ENCODE data around the gene CAMTA1.

The CAMTA1 gene

DNA sequence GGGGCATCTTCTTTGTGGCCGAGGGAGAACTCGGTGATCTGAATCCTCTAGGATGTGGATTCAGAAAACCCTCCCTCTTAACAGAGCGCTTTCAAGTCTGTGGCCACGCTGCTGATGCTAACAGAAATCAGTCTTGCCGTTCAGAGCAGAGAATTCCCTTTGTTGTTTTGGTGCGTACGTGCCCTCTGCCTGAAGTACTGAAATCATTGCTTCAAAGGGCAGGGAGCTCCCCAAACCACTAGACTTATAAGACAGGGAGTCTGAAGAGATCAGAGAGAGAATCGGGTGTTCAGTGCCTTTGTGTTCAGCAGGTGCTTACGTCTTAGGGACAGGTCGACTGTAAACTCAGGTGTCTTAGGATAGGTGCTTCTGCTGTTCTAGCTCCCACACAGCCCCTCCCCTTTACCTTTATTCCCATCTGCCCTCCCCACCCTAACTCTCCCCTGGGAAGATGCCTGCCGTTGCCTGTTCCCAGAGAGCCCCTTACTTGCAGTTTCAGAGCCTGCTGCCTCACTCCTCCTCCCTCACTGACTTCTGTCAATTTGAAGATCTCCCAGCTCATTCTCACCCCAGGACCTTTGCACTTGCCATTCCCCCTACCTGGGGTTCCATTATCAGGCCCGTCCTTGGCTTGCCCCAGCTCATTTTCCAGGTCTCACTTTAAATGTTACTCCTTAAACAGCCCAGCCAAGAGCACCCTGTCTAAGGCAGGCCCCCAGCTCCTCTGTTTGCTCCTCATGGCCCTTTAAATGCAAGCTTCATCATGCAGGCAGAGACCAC is 143.0 kb downstream of the CAMTA1 start:
- DNase-seq (ENCODE audit: low read depth, low spot score) = no peak

DNA sequence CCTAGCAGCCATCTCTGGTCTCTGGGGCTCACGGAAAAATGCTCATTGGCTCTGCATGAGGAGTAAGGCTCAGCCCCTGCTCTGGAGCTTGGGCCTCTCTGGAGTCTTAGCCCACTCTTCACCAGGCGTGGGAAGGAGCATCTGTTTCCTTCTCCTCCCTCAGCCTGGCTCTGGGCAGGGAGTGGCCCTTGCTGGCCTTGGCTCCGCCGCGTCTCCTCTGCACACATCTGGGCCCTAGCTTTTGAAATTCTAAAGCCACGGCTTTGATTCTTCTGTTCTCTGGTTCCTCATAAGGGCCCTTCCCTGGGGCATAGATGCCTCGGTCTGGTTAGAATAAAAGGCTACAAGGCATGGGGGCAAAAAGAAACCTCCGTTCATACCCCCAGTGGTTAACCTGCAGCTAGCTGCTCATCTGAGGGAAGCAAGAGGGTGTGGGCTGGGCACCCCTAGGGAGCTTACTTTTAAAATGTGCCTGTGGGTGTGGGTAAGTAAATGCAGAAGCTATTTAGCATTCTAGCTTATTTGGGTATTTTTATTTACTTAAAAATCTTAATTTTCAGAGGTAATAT is 145.6 kb downstream of the CAMTA1 start:
- DNase-seq (ENCODE audit: low read depth, low spot score) = no peak

DNA sequence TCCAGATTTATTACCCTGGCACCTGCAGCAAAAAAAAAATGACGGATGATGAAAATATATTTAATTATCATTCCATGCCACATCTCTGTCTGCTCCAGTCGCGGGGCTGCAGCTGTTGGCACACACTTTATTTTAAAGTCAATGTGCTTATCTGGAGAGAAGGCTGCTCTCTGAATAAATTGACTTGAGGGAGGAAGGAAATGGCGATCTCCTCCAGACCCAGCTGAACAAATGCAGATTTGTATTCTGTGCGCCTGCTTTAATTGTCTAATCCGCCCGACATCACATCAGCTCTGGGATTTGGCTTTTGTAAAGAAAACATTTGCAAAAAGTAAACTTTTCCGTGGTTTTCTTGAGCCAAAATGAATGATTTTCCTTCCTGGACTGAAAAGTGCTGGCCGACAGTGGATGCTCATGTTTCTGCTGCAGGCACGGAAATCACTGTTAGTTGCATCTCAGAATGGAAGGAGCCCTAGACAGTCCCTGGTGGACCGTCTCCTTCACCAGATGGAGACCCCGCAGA is 150.2 kb downstream of the CAMTA1 start:
- no peak for DNase-seq (ENCODE audit: low read depth, low spot score)

DNA sequence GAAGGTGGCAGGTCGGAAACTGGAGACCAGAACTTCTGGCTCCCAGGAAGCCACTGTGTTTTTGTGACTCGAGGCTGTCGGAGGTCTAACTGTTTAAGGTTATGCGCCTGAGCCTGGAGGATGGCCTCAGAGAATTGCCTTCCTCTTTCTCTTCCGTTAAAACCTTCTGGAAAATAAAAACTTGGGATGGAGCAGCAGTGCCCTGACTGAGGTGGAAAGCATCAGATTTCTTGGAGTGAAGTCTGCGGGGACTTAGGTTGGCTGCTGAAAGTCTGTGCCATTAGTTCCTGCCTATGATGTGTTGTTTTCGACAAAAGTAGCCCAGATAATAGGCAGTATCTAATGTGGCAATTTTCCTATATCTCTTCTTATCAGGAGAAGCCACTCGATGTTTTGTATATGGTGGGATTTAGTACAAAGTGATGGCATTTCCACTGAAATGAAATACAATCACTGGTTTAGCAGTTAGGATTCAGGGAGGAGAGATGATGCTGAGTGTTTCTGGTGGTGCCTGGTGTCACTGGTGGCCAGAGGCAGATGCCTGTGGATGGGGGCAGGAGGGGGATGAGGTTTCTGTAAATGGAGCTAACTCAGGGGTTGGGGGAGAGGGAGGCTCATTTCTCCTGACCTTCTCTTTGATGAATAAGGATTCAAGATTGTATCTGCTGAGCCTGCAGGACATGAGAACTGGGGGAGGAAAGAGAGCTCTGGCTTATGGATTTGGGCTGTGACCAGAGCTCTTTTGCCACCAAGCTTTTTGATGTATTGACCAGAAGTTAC is 150.8 kb downstream of the CAMTA1 start:
- no peak for DNase-seq (ENCODE audit: low read depth, low spot score)

DNA sequence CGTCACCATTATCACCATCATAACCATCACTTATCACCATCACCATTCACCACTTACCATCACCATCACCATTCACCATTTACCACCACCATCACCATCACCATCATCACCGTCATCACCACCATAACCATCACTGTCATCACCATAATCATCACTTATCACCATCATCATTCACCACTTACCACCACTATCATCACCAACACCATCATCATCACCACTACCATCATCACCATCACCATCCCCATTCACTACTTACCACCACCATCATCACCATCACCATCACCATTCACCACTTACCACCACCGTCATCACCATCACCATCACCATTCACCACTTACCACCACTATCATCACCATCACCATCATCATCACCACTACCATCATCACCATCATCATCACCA is 151.8 kb downstream of the CAMTA1 start:
- DNase-seq (ENCODE audit: low read depth, low spot score) = no peak

DNA sequence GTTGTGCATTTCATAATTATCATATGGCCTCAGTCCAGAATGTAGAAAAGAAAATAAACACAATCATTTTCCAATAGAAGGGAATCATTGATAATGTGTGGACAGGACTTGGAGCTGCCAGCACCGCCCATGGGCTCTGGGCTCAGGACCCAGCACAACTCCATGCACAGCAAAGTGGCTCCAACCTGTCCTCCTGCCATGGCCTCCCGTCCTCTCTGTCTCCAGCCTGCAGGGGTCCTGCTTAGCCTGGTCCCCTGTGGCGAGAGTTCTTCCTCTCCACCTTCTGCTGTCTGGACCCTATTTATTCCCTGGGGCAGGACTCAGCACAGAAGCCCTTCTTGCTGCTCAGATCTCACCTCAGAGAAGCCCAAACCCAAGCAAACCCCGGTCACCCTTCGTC is 154.1 kb downstream of the CAMTA1 start:
- no peak for DNase-seq (ENCODE audit: low read depth, low spot score)

DNA sequence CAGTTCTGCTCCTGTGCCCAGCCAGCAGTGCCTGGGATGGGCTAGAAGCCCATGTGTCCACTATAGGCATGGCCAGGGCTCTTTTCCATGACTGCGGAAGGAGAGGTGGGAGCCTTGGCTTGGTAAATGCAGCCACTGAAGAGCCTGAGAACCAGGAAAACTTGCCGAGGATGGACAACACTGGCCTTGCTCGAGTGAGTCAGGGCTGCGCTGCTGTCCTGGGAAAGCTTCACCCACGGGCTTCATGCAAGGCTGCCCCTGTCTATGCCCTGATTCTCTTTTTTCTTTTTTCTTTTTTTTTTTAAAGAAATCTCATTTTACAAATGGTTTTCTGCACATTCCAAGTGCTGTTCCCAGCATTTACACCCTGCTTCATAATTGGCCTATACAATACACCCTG is 156.5 kb downstream of the CAMTA1 start:
- DNase-seq (ENCODE audit: low read depth, low spot score) = no peak

DNA sequence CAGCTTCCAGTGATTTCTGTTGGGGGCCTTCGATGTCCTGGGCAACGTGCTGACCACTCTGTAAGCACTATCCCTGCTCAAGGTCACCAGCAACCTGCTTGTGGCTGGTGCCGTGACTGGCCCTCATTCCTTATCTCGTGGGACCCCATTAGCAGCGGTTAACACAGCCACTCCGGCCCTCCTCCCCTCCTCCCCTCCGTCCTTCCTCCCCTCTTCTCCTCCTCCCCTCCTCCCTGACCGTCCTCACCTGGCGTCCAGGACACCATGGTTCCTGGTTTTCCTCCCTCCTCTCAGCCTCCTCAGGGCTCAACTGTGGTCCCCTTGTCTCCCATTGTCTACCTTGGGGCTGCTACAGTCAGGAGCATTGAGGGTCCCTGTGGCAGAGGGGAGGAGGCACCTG is 157.7 kb downstream of the CAMTA1 start:
- DNase-seq (ENCODE audit: low read depth, low spot score) = no peak

DNA sequence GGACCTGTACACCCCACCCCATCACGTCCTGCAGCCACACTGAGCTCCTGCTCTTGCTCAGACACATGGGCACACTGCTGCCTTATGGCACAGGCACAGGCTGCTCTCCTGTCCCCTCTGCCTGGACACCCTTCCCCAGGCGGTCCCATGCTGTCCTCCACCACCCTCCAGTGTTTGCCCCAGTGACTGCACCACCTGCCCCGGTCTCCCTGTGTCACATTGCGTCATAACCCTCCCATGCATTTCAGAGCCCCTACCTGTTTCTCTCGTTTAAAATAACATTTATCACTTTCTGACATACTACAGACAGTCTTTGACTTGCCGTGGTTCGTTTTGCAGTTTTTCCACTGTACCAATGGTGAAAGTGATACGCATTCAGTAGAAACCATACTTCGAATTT is 159.2 kb downstream of the CAMTA1 start:
- DNase-seq (ENCODE audit: low read depth, low spot score) = no peak

DNA sequence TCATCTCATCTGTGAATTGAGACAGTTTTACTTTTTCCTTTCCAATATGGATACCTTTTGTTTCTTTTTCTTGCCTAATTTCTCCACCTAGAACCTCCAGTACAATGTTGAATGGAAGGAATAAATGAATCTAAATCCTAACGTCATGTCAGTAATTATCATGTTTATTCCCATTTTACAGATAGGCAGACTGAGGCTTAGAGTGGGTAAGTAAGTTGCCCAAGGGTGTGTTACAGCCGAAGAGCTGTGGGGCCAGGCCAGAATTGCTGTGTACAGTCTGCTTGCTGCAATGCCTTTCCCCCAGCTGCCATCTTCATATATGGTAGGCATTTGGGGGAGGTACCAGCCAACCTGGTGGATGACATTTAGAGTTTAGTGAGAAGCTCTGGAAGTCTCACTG is 162.7 kb downstream of the CAMTA1 start:
- DNase-seq (ENCODE audit: low read depth, low spot score) = no peak

DNA sequence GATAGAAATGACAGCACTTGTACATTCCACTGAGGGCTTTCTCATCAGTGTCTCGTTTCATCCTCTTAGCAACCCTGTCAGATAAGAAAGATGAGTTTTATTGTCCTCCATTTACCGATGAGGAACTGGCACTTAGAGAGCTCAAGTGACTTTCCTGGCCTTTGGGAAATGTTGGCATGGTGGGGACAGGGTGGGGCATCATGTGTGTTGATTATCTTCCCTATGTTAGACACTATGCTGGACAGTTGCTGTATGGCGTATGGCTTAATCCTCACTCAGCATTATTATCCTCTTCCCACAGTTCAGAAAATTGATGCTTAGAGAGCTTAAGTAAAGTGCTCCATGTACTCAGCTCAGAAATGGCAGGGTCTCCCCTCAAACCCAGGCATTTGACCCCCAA is 163.2 kb downstream of the CAMTA1 start:
- DNase-seq (ENCODE audit: low read depth, low spot score) = no peak

DNA sequence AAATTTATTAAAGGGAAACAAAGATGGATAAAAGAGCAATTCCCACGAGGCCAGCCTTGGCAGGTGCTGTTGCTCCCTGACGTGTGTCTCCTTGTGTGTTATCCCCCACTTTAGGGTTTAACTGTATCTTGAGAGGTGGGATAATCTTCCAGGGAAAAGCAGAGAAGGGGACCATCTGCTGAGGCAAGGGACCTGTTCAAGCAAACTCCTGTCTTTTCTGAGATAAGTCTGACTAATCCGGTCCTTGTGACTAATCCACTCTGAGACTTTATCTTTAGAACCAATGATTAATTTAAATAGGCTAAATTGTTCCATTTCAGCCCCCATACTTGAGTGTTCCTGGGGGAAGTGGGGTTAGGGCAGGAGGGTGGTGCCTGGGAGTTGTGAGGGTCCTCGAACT is 163.6 kb downstream of the CAMTA1 start:
- no peak for DNase-seq (ENCODE audit: low read depth, low spot score)

DNA sequence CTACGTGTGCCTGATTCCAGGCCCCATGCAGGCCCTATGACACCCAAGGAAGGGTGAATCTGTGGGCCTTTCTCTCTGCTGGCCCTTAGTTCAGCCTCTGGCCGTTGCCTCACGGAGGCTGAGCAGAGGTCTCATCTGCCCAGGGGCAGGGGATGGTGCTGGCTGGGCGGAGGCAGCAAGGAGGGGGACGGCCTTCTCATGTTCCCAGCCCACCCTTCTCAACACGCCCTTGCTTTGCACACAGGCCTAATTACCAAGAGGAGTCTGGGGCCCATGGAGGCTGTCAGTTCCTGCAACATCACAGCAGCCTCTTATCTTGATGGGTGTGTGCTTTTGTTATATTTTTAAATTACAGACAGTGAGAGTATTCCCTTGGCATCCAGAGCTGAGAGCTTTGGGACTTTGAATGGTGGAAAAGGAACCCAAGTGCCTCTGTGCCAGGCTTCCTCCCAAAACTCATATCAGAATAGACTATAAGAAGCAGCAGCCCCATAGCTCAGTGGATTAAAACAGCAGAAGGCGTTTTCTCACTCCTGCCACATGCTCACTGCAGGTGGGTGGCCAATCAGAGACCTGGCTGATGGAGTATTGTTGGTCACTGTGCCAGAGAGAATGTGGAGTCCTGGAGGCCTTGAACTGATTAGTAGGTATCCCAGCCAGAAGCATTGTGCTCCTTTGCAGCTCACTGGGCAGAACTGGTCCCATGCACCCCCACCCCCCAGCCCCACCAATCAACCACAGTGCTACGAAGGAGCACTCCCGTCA is 164.9 kb downstream of the CAMTA1 start:
- no peak for DNase-seq (ENCODE audit: low read depth, low spot score)

DNA sequence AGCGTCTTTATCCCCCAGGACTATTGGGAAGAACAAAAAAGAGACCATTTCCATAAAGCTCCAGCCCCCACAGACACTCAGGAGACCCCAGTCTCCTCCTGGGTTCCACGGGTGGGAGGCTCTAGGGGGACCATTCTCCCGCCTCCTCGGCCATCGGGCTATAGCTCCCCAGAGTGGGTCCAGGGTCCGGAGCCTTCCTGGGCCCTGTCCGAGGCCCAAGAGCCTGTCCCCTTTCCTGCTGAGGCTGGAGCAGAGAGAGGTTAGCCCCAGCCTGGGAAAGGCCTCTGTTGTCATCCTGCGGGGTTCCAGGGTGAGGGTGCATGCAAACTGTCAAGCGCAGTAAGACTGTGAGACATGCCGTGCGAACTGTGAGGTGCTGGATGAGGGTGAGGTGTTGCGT is 166.3 kb downstream of the CAMTA1 start:
- no peak for DNase-seq (ENCODE audit: low read depth, low spot score)

DNA sequence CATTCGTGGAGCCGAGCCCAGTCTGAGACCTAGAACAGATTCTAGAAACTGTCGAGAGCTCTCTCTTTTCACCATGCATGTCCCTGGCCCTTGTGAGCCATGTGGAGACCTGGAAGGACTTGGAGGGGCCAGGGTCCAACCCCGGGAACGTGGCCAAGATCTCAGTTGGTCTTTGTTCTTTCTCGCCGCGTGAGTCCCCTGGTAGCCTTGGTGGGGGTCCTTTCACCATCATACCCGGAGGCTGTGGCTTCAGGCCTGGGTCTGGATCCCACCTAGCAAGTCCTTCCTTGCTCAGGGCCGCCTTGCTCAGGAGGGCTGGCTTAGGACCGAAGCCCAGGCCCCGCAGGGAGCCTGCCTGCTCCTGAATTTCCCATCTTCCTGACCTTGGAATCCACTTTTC is 168.0 kb downstream of the CAMTA1 start:
- no peak for DNase-seq (ENCODE audit: low read depth, low spot score)

DNA sequence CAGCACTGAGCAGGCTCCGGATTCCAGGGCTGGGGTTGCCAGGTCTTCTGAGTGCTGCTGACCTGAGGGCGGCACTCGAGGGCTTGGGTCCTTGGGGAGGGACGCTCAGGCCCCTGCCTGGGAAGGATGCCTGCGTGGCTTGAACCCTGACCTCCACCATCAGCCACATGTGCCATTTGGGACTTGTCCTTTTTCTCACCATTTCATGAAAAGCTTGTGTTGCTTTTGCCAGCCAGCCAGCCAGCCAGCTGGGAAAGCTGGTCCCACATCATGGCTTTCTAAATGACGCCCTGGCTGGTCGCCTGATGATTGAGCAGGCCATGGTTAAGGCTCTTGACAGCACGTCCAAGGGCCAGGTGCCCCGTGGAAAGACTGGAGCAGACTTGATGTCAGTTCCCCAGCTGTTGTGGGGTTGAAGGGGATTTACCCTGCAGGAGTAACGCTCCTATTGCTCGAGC is 168.7 kb downstream of the CAMTA1 start:
- DNase-seq (ENCODE audit: low read depth, low spot score) = no peak

DNA sequence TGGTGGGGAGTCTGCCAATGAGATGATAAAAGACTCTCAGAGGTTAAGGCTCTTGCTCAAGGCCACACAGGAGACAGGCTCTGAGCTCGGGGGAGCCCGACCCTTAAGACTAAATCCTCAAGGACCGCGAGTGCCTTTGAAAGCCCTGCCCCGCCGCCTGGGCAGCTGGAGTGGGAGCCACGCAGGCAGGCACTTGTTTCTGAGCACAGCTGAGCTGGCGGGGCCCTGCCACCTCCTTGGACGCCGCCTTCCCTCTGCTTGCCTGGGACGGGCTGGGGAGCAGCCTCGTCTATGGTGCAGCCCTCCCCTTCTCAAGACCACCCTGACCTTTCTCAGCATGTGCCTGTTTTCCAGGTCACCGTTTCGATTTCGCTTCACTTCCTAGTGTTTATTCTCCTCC is 169.3 kb downstream of the CAMTA1 start:
- no peak for DNase-seq (ENCODE audit: low read depth, low spot score)

DNA sequence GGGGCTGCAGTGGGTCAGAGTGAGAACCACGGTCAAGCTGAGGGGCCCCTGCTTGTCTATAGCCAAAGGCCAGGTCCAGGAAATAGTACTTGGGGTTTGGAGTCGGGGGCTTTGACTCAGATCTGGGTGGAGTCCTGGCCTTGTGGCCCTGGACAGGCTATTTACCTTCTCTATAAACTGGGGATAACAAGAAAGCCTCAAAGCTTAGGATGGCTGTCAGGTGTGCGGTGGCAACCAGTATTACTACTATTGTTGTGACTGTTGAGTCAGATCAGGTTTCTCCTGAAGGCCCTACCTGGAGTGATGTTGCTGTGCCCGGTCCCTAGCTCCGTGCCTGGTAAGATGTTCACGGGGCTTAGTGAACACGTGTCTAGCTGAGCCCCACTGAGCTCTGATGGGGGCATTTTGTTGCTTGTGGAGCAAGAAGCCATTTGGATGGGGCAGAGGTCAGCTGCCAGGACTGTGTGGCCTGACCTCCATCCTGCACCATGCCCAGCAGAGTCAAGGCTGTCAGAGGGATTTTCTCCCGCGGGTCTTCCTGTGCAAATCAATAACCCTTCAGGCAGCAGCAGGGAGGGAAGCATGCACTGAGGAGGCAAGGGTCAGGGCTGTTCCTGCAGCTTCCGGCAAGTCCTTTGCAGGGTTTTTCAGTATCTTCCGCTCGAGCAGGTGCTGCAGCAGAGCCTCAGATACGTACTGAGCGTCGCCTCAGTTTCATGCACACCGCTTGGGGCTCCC is 170.3 kb downstream of the CAMTA1 start:
- DNase-seq (ENCODE audit: low read depth, low spot score) = no peak

DNA sequence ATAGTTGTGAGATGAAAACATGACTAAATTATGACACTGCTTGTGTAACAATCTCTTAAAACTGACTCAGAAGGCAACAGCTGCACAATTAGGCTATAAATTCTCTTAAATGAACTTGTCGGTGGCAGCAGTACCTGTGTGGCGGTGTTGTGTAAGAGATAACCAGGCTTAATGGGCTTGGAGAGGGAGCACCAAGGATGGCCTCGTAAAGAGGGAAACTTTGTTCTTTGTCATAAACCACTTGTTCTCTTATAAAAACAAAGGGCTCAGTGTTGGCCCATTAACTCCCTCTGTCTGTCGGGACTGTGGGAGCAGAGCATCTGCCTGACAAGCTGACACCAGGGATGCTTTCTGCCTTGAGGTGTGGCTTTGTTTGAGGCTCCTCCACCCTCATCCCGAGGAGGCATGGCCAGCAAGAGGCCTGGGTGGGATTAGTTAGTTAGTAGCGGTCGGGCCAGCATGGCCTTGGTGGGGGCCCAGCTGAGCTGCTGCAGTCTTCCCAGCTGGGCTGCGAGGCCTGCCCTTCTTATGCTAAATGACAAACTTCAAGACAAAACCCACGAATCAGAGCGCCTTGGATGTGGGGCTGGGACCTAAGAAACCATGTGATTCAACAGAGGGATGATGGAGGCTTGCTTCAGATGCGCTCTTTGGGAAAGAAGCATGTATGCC is 171.4 kb downstream of the CAMTA1 start:
- DNase-seq (ENCODE audit: low read depth, low spot score) = no peak

DNA sequence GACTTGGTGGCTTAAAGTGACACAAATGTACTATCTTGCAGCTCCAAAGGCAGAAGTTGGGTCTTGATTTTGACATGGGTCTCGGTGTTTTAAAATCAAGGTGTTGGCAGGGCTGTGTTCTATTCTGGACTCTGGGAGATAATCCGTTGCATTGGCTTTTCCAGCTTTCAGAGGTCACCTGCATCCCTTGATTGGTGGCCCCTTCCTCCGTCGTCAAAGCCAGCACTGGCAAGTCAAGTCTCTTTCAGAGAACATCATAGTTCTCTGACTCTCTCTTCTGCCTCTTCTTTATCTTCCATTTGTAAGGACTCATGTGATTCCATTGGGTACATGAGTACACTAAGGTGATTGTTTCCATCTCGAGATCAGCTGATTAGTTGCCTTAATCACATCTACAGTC is 172.1 kb downstream of the CAMTA1 start:
- DNase-seq (ENCODE audit: low read depth, low spot score) = no peak
